Prostate gland (tissue), 2 donors: ENCODE data around the gene NOL9. TPM values are rescaled to one million over a fixed set of nuclear protein-coding genes. Genes with fewer than 3 reads are reported as not detected.

ENCODE experiments used
- DNase-seq: peaks from one replicate; pipeline ENCODE4 v3.0.0-alpha.2; 2019; ENCODE audit warnings: low spot score
- H3K27ac ChIP-seq, 2 donors: fragments of 200-600 bp; sonication (generic); 2 replicates each; pipeline ENCODE4 v1.5.1; 2017 to 2019
- H3K27me3 ChIP-seq: fragments of 200-600 bp; sonication (generic); replicated peaks from 2 replicates; pipeline ENCODE4 v1.5.1; 2019; ENCODE audit not compliant: insufficient read depth
- H3K36me3 ChIP-seq, 2 donors: fragments of 200-600 bp; sonication (generic); 1 replicate in 1 of 2; 2 replicates in 1 of 2; pipeline versions ENCODE4 v1.5.1 to v1.8.1; 2017 to 2019
- H3K4me1 ChIP-seq: fragments of 200-600 bp; sonication (generic); replicated peaks from 2 replicates; pipeline ENCODE4 v1.5.1; 2019
- H3K4me3 ChIP-seq, 2 donors: fragments of 200-600 bp; sonication (generic); 2 replicates each; pipeline ENCODE4 v1.5.1; 2017 to 2019
- H3K9me3 ChIP-seq: fragments of 200-600 bp; sonication (generic); 2 replicates; pipeline ENCODE4 v1.5.1; 2017
- POLR2A ChIP-seq: fragments of 450-650 bp; IDR thresholded peaks from one replicate; pipeline ENCODE4 v1.6.1; 2016; ENCODE audit warnings: antibody characterized with exemption, mild to moderate bottlenecking
- POLR2AphosphoS5 ChIP-seq: sonication (generic); formaldehyde crosslinking; IDR thresholded peaks from one replicate; pipeline ENCODE4 v1.6.1; 2017; ENCODE audit warnings: antibody characterized with exemption
- WGBS: methylation state at CpG from one replicate; pipeline ENCODE4 v1.1.5; 2018; 5-methylcytosine and 5-hydroxymethylcytosine counted together
- intact Hi-C: fragments of 100-400 bp; cut with DNase I; formaldehyde crosslinking; loops from one replicate; pipeline ENCODE4 v1.14.2; 2022
- total RNA-seq, 2 donors: library from RNA; depleted of rRNA; stranded (reverse); fragments of >200 nt; gene quantifications; one replicate each; pipeline ENCODE4 v1.1.0, GENCODE V29; 2016
- TF ChIP-seq, protein P1 (sequence below), 4 experiments: fragments of 200-600 bp in 2 of 4; fragments of 450-650 bp in 2 of 4; sonication (generic) in 2 of 4; IDR thresholded peaks; 1 replicate in 3 of 4; 2 replicates in 1 of 4; pipeline ENCODE4 v1.5.1; 2016 to 2019; ENCODE audit warnings: antibody characterized with exemption in 4 of 4, mild to moderate bottlenecking in 2 of 4, moderate library complexity in 2 of 4

Gene NOL9
- total RNA-seq, 2 donors from 2014 or later: 15.7 to 20.9 TPM

DNA sequence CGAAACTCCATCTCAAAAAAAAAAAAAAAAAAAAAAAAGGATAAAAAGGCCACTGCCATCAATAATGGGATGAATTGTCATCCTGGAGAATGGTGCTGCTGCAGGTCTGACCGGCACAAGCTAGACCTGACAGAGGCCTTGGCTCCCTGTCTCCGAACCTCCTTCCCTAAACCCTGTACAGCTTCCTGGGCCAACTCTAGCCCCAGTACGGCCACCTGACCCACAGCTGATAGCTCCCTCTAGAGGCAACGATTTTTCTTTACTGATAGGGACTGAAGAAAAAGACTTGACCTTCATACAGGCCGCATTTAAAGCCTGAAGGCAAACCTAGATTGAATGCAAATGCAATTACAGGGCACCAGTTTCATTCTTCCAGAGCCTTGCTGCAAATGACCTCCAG, 30.7 kb downstream of the NOL9 start:
- Histone ChIP-seq H3K9me3 (no peaks in the 10 kb centered on the region), H3K4me1 (no peaks in the 10 kb centered on the region), H3K36me3 (peaks cover 0 to 23% of the 10 kb centered on the region in 2 donors), H3K27ac (no peak overlapping the region), H3K27me3 (no peaks in the 10 kb centered on the region), H3K4me3 (no peak overlapping the region)
- no peak for DNase-seq
- whole genome bisulfite sequencing: 39% methylated on average over 6 of the region's 6 CpGs
- TF ChIP-seq, protein P1, sequence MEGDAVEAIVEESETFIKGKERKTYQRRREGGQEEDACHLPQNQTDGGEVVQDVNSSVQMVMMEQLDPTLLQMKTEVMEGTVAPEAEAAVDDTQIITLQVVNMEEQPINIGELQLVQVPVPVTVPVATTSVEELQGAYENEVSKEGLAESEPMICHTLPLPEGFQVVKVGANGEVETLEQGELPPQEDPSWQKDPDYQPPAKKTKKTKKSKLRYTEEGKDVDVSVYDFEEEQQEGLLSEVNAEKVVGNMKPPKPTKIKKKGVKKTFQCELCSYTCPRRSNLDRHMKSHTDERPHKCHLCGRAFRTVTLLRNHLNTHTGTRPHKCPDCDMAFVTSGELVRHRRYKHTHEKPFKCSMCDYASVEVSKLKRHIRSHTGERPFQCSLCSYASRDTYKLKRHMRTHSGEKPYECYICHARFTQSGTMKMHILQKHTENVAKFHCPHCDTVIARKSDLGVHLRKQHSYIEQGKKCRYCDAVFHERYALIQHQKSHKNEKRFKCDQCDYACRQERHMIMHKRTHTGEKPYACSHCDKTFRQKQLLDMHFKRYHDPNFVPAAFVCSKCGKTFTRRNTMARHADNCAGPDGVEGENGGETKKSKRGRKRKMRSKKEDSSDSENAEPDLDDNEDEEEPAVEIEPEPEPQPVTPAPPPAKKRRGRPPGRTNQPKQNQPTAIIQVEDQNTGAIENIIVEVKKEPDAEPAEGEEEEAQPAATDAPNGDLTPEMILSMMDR (IDR thresholded peaks at IDR 0.05): peak in 2 of 4 experiments; percentile 22 to 54
- TF ChIP-seq POLR2A (no peak), POLR2AphosphoS5 (no peak)
- intact Hi-C loops: no loop called here

DNA sequence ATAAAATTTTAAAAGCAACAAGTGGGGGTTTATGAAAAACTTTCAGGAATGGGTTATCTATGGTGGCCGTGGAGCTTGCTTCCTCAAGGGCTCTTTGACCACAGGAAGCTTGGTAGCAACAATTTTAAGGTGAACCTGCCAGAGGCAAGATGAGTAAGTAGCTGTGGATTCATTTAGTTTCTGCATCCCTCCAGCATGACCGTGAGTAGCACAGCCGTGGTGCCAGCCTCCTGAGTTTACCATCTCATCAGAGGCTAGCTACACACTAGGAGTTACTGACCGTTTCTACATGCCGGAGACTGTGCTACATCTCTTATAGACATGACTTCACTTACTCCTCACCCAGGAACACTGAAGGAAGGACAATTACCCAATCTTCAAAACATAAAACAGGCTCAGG, 32.8 kb downstream of the NOL9 start:
- H3K27me3 ChIP-seq: no peaks in the 10 kb centered on the region
- H3K36me3 ChIP-seq: peaks cover 0 to 15% of the 10 kb centered on the region in 2 donors
- intact Hi-C loops: no loop called here
- H3K9me3 ChIP-seq: no peaks in the 10 kb centered on the region
- no peak for DNase-seq
- no peak overlapping the region for H3K4me3 ChIP-seq
- no peaks in the 10 kb centered on the region for H3K4me1 ChIP-seq
- TF ChIP-seq, protein P1 (IDR thresholded peaks at IDR 0.05): no peak
- TF ChIP-seq POLR2A (no peak), POLR2AphosphoS5 (no peak)
- 67% methylated on average over 5 of the region's 5 CpGs for WGBS
- no peak overlapping the region for H3K27ac ChIP-seq

DNA sequence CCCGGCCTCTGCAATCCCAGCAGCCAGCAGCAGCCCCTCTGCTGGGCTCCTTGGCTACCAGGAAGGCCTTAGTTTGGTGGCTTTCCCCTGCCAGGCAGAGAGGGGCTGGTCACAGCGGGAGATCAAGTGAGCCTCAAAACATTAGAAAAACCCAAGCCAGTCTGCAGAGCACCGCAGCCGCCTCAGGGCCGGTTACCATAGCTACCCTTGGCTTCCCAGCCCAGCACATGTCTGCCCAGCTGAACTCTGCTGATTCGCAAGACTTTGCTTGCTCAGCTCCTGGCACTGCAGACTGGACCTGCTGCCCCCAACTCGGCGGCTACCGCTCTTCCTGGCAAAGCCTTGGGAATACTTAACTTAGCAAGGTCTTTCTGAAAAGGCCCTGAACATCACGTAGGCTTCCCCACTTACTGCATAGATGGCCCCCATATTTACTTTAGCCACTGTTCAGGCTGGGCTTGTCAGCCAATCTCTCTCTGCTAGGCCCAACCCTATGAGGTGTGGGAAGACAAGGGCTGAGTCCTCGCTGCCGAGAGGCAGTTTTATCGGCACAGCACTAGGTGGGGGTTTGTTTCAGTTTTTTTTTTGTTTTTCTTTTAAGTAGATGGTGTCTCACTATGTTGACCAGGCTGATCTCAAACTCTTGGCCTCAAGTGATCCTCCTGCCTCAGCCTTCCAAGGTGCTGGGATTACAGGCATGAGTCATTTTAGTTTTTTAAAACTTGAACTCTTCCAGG, 34.2 kb downstream of the NOL9 start:
- Histone ChIP-seq H3K36me3 (peaks cover 0 to under 1% of the 10 kb centered on the region in 2 donors), H3K9me3 (no peaks in the 10 kb centered on the region), H3K27ac (no peak overlapping the region), H3K4me1 (no peaks in the 10 kb centered on the region), H3K27me3 (no peaks in the 10 kb centered on the region), H3K4me3 (no peak overlapping the region)
- DNase-seq: peak; percentile 65
- 12% methylated on average over 13 of the region's 13 CpGs for WGBS
- intact Hi-C loops: no loop called here
- TF ChIP-seq, protein P1 (IDR thresholded peaks at IDR 0.05): no peak
- TF ChIP-seq POLR2AphosphoS5 (no peak), POLR2A (no peak)

DNA sequence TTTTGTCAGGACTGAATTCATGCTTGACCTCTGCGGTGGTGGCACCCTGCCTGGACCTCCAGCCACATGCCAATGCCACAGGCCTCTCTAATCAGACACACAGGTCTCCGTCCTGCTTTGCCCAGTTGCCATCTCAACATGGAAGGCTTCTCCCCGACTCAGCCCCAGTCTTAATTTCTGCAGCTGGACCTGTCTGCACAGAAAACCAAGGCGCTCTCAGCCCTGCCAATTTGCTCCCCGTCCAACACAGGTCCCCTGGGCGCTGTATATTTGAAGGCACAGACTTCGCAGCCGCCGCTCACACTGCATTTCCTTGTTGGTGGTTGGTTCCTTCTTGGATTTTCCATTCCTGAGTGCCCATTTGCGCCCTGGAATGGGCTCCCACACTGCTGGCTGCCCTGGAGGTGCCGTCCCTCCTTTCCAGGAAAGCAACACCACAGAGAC, 34.8 kb downstream of the NOL9 start:
- TF ChIP-seq, protein P1 (IDR thresholded peaks at IDR 0.05): no peak
- TF ChIP-seq POLR2AphosphoS5 (no peak), POLR2A (no peak)
- WGBS: 35% methylated on average over 11 of the region's 11 CpGs
- no peak overlapping the region for H3K27ac ChIP-seq
- H3K27me3 ChIP-seq: no peaks in the 10 kb centered on the region
- no peak for DNase-seq
- intact Hi-C loops: no loop called here
- H3K4me1 ChIP-seq: no peaks in the 10 kb centered on the region
- H3K9me3 ChIP-seq: no peaks in the 10 kb centered on the region
- no peaks in the 10 kb centered on the region for H3K36me3 ChIP-seq
- H3K4me3 ChIP-seq: no peak overlapping the region

DNA sequence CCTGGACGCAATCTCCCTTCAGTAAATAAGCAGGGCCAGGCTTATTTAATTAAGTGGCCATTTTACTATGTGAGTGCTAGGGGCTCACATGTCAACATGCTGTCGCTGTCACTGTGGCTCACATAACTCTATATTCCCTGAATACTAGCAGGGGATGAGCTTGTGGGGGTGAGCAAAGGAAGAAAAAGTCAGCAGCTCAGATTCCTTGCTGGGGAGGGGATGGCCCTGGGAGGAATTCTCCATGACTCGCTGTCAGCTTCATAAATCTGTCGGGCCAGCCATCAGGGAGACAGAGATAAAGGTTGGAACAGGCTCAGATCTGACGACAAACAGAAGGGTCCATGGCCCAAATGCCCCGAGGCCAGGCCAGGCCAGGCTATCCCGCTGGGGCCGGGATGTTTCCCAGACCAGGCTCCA, 36.9 kb downstream of the NOL9 start:
- TF ChIP-seq, protein P1 (IDR thresholded peaks at IDR 0.05): no peak
- TF ChIP-seq POLR2AphosphoS5: no peak
- no peak for TF ChIP-seq POLR2A
- no peaks in the 10 kb centered on the region for H3K27me3 ChIP-seq
- no peak overlapping the region for H3K27ac ChIP-seq
- no peak for DNase-seq
- intact Hi-C loops: no loop called here
- H3K4me3 ChIP-seq: no peak overlapping the region
- WGBS: 41% methylated on average over 8 of the region's 8 CpGs
- no peaks in the 10 kb centered on the region for H3K36me3 ChIP-seq
- no peaks in the 10 kb centered on the region for H3K9me3 ChIP-seq
- H3K4me1 ChIP-seq: no peaks in the 10 kb centered on the region
